NCI-H526 treated with DMSO at 0.1 percent for 48 hours (cell line): ENCODE data around the gene EPN3.

ENCODE experiments used
- DNase-seq: peaks from one replicate; lab custom pipeline; 2025; lab: John Stamatoyannopoulos, UW

Gene EPN3

GRCh38 chr17:50550661-50551432 is 18.3 kb downstream of the EPN3 start:
- peak; percentile 71 for DNase-seq

GRCh38 chr17:50551433-50551815 is 18.9 kb downstream of the EPN3 start:
- DNase-seq = no peak

GRCh38 chr17:50551884-50552283 is 19.3 kb downstream of the EPN3 start:
- no peak for DNase-seq

- DNase-seq = no peak
These were observed 21.7 kb downstream of the EPN3 start for GRCh38 chr17:50554201-50554600.

GRCh38 chr17:50556803-50557202 is 24.3 kb downstream of the EPN3 start:
- DNase-seq = no peak

GRCh38 chr17:50557630-50558029 is 25.1 kb downstream of the EPN3 start:
- no peak for DNase-seq

GRCh38 chr17:50558091-50558490 is 25.6 kb downstream of the EPN3 start:
- no peak for DNase-seq

GRCh38 chr17:50558581-50558940 is 26.0 kb downstream of the EPN3 start:
- DNase-seq = no peak

GRCh38 chr17:50558941-50559614 is 26.5 kb downstream of the EPN3 start:
- peak; percentile 79 for DNase-seq

- no peak for DNase-seq
These were observed 27.2 kb downstream of the EPN3 start for GRCh38 chr17:50559674-50560184.

GRCh38 chr17:50560185-50560824 is 27.8 kb downstream of the EPN3 start, which contains the start of gene CACNA1G:
CACNA1G (plus strand) TSS chr17:50560715; CDS start chr17:50561460, 745 bp downstream.
- peak; percentile 81 for DNase-seq

GRCh38 chr17:50560931-50561745 is 28.6 kb downstream of the EPN3 start:
- no peak for DNase-seq

- DNase-seq = no peak
These were observed 29.2 kb downstream of the EPN3 start for GRCh38 chr17:50561746-50562141.

- DNase-seq = no peak
These were observed 29.9 kb downstream of the EPN3 start for GRCh38 chr17:50562242-50563091.

GRCh38 chr17:50563092-50563511 is 30.6 kb downstream of the EPN3 start:
- no peak for DNase-seq

GRCh38 chr17:50564916-50565315 is 32.4 kb downstream of the EPN3 start:
- no peak for DNase-seq

- no peak for DNase-seq
These were observed 33.1 kb downstream of the EPN3 start for GRCh38 chr17:50565402-50566350.

GRCh38 chr17:50566886-50567285 is 34.4 kb downstream of the EPN3 start:
- no peak for DNase-seq

- no peak for DNase-seq
These were observed 36.1 kb downstream of the EPN3 start for GRCh38 chr17:50568659-50569058.

- DNase-seq = no peak
These were observed 37.1 kb downstream of the EPN3 start for GRCh38 chr17:50569592-50569991.
